ENCODE results near the gene CHST9.
"Not testable (repeated sequence)": the region's sequence is repeated elsewhere in the genome, so short reads cannot be mapped to it uniquely, and the experiment has no call there.

Gene CHST9

GRCh38 chr18:27171993-27172392 is 13.1 kb downstream of the CHST9 start:
- CTCF ChIA-PET: no interaction called here
- H3K27ac ChIP-seq (ENCODE audit: insufficient read depth in 1 of 2, low read depth in 1 of 2, low read length in 2 of 2, poor library complexity in 1 of 2, severe bottlenecking in 2 of 2): no peak overlapping the region
- H3K4me1 ChIP-seq (ENCODE audit: control extremely low read depth in 1 of 4, control insufficient read depth in 4 of 4, insufficient read depth in 4 of 4, low read length in 3 of 4): no peaks in the 10 kb centered on the region
- H3K27me3 ChIP-seq (replicated peaks in 2 of 5; ENCODE audit: control insufficient read depth in 4 of 5, insufficient read depth in 5 of 5, low read length in 4 of 5): no peaks in the 10 kb centered on the region
- no peaks in the 10 kb centered on the region for H3K9me3 ChIP-seq (ENCODE audit: control extremely low read depth in 1 of 5, control insufficient read depth in 4 of 5, insufficient read depth in 2 of 5, low read depth in 1 of 5, low read length in 4 of 5)
- no peaks in the 10 kb centered on the region for H3K36me3 ChIP-seq (ENCODE audit: control insufficient read depth in 4 of 4, insufficient read depth in 4 of 4, low read length in 3 of 4)
- POLR2A ChIA-PET: no interaction called here
- DNase-seq: no peak
- no CpG with 5 or more reads among the region's 1 CpG for WGBS (ENCODE audit: insufficient coverage)
- no peak overlapping the region for H3K4me3 ChIP-seq (ENCODE audit: control insufficient read depth in 1 of 7, extremely low read depth in 1 of 7, insufficient read depth in 4 of 7, low read depth in 2 of 7, low read length in 6 of 7)

GRCh38 chr18:27165412-27165811 is 19.7 kb downstream of the CHST9 start:
- WGBS (ENCODE audit: insufficient coverage): no CpG with 5 or more reads among the region's 1 CpG
- Histone ChIP-seq H3K9me3 (ENCODE audit: control extremely low read depth in 1 of 5, control insufficient read depth in 4 of 5, insufficient read depth in 2 of 5, low read depth in 1 of 5, low read length in 4 of 5) (peaks cover 0 to 1% (median 0%) of the 10 kb centered on the region in 5 experiments), H3K4me1 (ENCODE audit: control extremely low read depth in 1 of 4, control insufficient read depth in 4 of 4, insufficient read depth in 4 of 4, low read length in 3 of 4) (no peaks in the 10 kb centered on the region), H3K27me3 (replicated peaks in 2 of 5; ENCODE audit: control insufficient read depth in 4 of 5, insufficient read depth in 5 of 5, low read length in 4 of 5) (no peaks in the 10 kb centered on the region), H3K27ac (ENCODE audit: insufficient read depth in 1 of 2, low read depth in 1 of 2, low read length in 2 of 2, poor library complexity in 1 of 2, severe bottlenecking in 2 of 2) (no peak overlapping the region), H3K36me3 (ENCODE audit: control insufficient read depth in 4 of 4, insufficient read depth in 4 of 4, low read length in 3 of 4) (no peaks in the 10 kb centered on the region), H3K4me3 (ENCODE audit: control insufficient read depth in 1 of 7, extremely low read depth in 1 of 7, insufficient read depth in 4 of 7, low read depth in 2 of 7, low read length in 6 of 7) (no peak overlapping the region)
- CTCF ChIA-PET: no interaction called here
- POLR2A ChIA-PET: no interaction called here
- no peak for DNase-seq

GRCh38 chr18:27164905-27165304 is 20.2 kb downstream of the CHST9 start:
- H3K9me3 ChIP-seq (ENCODE audit: control extremely low read depth in 1 of 5, control insufficient read depth in 4 of 5, insufficient read depth in 2 of 5, low read depth in 1 of 5, low read length in 4 of 5): peaks cover 0 to 1% (median 0%) of the 10 kb centered on the region in 5 experiments
- no peak for DNase-seq
- ChIA-PET POLR2A (no interaction called here), CTCF (no interaction called here)
- H3K36me3 ChIP-seq (ENCODE audit: control insufficient read depth in 4 of 4, insufficient read depth in 4 of 4, low read length in 3 of 4): no peaks in the 10 kb centered on the region
- no peaks in the 10 kb centered on the region for H3K4me1 ChIP-seq (ENCODE audit: control extremely low read depth in 1 of 4, control insufficient read depth in 4 of 4, insufficient read depth in 4 of 4, low read length in 3 of 4)
- H3K27me3 ChIP-seq (replicated peaks in 2 of 5; ENCODE audit: control insufficient read depth in 4 of 5, insufficient read depth in 5 of 5, low read length in 4 of 5): no peaks in the 10 kb centered on the region
- no peak overlapping the region for H3K4me3 ChIP-seq (ENCODE audit: control insufficient read depth in 1 of 7, extremely low read depth in 1 of 7, insufficient read depth in 4 of 7, low read depth in 2 of 7, low read length in 6 of 7)
- WGBS (ENCODE audit: insufficient coverage): 64% methylated on average over 2 of the region's 3 CpGs
- H3K27ac ChIP-seq (ENCODE audit: insufficient read depth in 1 of 2, low read depth in 1 of 2, low read length in 2 of 2, poor library complexity in 1 of 2, severe bottlenecking in 2 of 2): no peak overlapping the region

- WGBS (ENCODE audit: insufficient coverage): 93% methylated on average over 8 of the region's 12 CpGs
- H3K9me3 ChIP-seq (ENCODE audit: control extremely low read depth in 1 of 5, control insufficient read depth in 4 of 5, insufficient read depth in 2 of 5, low read depth in 1 of 5, low read length in 4 of 5); H3K27ac ChIP-seq (ENCODE audit: insufficient read depth in 1 of 2, low read depth in 1 of 2, low read length in 2 of 2, poor library complexity in 1 of 2, severe bottlenecking in 2 of 2); POLR2A ChIA-PET; H3K36me3 ChIP-seq (ENCODE audit: control insufficient read depth in 4 of 4, insufficient read depth in 4 of 4, low read length in 3 of 4); H3K4me3 ChIP-seq (ENCODE audit: control insufficient read depth in 1 of 7, extremely low read depth in 1 of 7, insufficient read depth in 4 of 7, low read depth in 2 of 7, low read length in 6 of 7); CTCF ChIA-PET; DNase-seq; H3K27me3 ChIP-seq (replicated peaks in 2 of 5; ENCODE audit: control insufficient read depth in 4 of 5, insufficient read depth in 5 of 5, low read length in 4 of 5); H3K4me1 ChIP-seq (ENCODE audit: control extremely low read depth in 1 of 4, control insufficient read depth in 4 of 4, insufficient read depth in 4 of 4, low read length in 3 of 4): not testable (repeated sequence)
Measured at GRCh38 chr18:27163197-27163716, 21.9 kb downstream of the CHST9 start.

- H3K27ac ChIP-seq (ENCODE audit: insufficient read depth in 1 of 2, low read depth in 1 of 2, low read length in 2 of 2, poor library complexity in 1 of 2, severe bottlenecking in 2 of 2); CTCF ChIA-PET; DNase-seq; POLR2A ChIA-PET; H3K9me3 ChIP-seq (ENCODE audit: control extremely low read depth in 1 of 5, control insufficient read depth in 4 of 5, insufficient read depth in 2 of 5, low read depth in 1 of 5, low read length in 4 of 5); H3K4me3 ChIP-seq (ENCODE audit: control insufficient read depth in 1 of 7, extremely low read depth in 1 of 7, insufficient read depth in 4 of 7, low read depth in 2 of 7, low read length in 6 of 7); H3K27me3 ChIP-seq (replicated peaks in 2 of 5; ENCODE audit: control insufficient read depth in 4 of 5, insufficient read depth in 5 of 5, low read length in 4 of 5); H3K36me3 ChIP-seq (ENCODE audit: control insufficient read depth in 4 of 4, insufficient read depth in 4 of 4, low read length in 3 of 4); H3K4me1 ChIP-seq (ENCODE audit: control extremely low read depth in 1 of 4, control insufficient read depth in 4 of 4, insufficient read depth in 4 of 4, low read length in 3 of 4): not testable (repeated sequence)
- WGBS (ENCODE audit: insufficient coverage): 60% methylated on average over 1 of the region's 5 CpGs
Measured at GRCh38 chr18:27149240-27149639, 35.9 kb downstream of the CHST9 start.

- H3K36me3 ChIP-seq (ENCODE audit: control insufficient read depth in 4 of 4, insufficient read depth in 4 of 4, low read length in 3 of 4): no peaks in the 10 kb centered on the region
- H3K9me3 ChIP-seq (ENCODE audit: control extremely low read depth in 1 of 5, control insufficient read depth in 4 of 5, insufficient read depth in 2 of 5, low read depth in 1 of 5, low read length in 4 of 5): peaks cover 0 to 5% (median 0%) of the 10 kb centered on the region in 5 experiments
- H3K4me1 ChIP-seq (ENCODE audit: control extremely low read depth in 1 of 4, control insufficient read depth in 4 of 4, insufficient read depth in 4 of 4, low read length in 3 of 4): no peaks in the 10 kb centered on the region
- WGBS (ENCODE audit: insufficient coverage): 100% methylated on average over 1 of the region's 3 CpGs
- no peak overlapping the region for H3K4me3 ChIP-seq (ENCODE audit: control insufficient read depth in 1 of 7, extremely low read depth in 1 of 7, insufficient read depth in 4 of 7, low read depth in 2 of 7, low read length in 6 of 7)
- H3K27me3 ChIP-seq (replicated peaks in 2 of 5; ENCODE audit: control insufficient read depth in 4 of 5, insufficient read depth in 5 of 5, low read length in 4 of 5): no peaks in the 10 kb centered on the region
- CTCF ChIA-PET: no interaction called here
- no peak overlapping the region for H3K27ac ChIP-seq (ENCODE audit: insufficient read depth in 1 of 2, low read depth in 1 of 2, low read length in 2 of 2, poor library complexity in 1 of 2, severe bottlenecking in 2 of 2)
- POLR2A ChIA-PET: no interaction called here
- DNase-seq: no peak
Measured at GRCh38 chr18:27144672-27145071, 40.4 kb downstream of the CHST9 start.

GRCh38 chr18:27143580-27144287 is 41.4 kb downstream of the CHST9 start:
- ChIA-PET CTCF (no interaction called here), POLR2A (no interaction called here)
- H3K27me3 ChIP-seq (replicated peaks in 2 of 5; ENCODE audit: control insufficient read depth in 4 of 5, insufficient read depth in 5 of 5, low read length in 4 of 5): no peaks in the 10 kb centered on the region
- H3K36me3 ChIP-seq (ENCODE audit: control insufficient read depth in 4 of 4, insufficient read depth in 4 of 4, low read length in 3 of 4): no peaks in the 10 kb centered on the region
- H3K9me3 ChIP-seq (ENCODE audit: control extremely low read depth in 1 of 5, control insufficient read depth in 4 of 5, insufficient read depth in 2 of 5, low read depth in 1 of 5, low read length in 4 of 5): peaks cover 0 to 3% (median 0%) of the 10 kb centered on the region in 5 experiments
- no peaks in the 10 kb centered on the region for H3K4me1 ChIP-seq (ENCODE audit: control extremely low read depth in 1 of 4, control insufficient read depth in 4 of 4, insufficient read depth in 4 of 4, low read length in 3 of 4)
- H3K27ac ChIP-seq (ENCODE audit: insufficient read depth in 1 of 2, low read depth in 1 of 2, low read length in 2 of 2, poor library complexity in 1 of 2, severe bottlenecking in 2 of 2): no peak overlapping the region
- no peak overlapping the region for H3K4me3 ChIP-seq (ENCODE audit: control insufficient read depth in 1 of 7, extremely low read depth in 1 of 7, insufficient read depth in 4 of 7, low read depth in 2 of 7, low read length in 6 of 7)
- WGBS (ENCODE audit: insufficient coverage): 50% methylated on average over 2 of the region's 10 CpGs
- no peak for DNase-seq

Data from common myeloid progenitor, CD34-positive (primary cell).